Activated CD4-positive, alpha-beta memory T cell treated with anti-CD3 and anti-CD28 coated beads for 36 hours (primary cell): ENCODE results near the gene TUBA4B. TPM values are rescaled to one million over a fixed set of nuclear protein-coding genes. Genes with fewer than 3 reads are reported as not detected.
"Not testable (repeated sequence)": the region's sequence is repeated elsewhere in the genome, so short reads cannot be mapped to it uniquely, and the experiment has no call there.

Experiments used
- CTCF ChIA-PET: fragments of 350-600 bp; sonication (Branson Sonifier 250); formaldehyde crosslinking; loops from one replicate; lab custom pipeline; 2021; ENCODE audit warnings: antibody characterized with exemption, inconsistent platforms; lab: Charles Lee
- POLR2A ChIA-PET: fragments of 350-600 bp; sonication (Branson Sonifier 250); formaldehyde crosslinking; loops from one replicate; lab custom pipeline; 2021; ENCODE audit warnings: antibody characterized with exemption; lab: Charles Lee
- DNase-seq: peaks from one replicate; pipeline ENCODE4 v3.0.0-alpha.2; 2020
- H3K27ac Mint-ChIP-seq: one replicate; pipeline ENCODE4 v1.8.0; 2021; ENCODE audit warnings: mixed read lengths
- H3K27me3 Mint-ChIP-seq: one replicate; pipeline ENCODE4 v1.8.0; 2021; ENCODE audit warnings: mixed read lengths
- H3K36me3 Mint-ChIP-seq: one replicate; pipeline ENCODE4 v1.8.0; 2021; ENCODE audit warnings: mixed read lengths
- H3K4me1 Mint-ChIP-seq: one replicate; pipeline ENCODE4 v1.8.0; 2021; ENCODE audit warnings: low read depth, mixed read lengths
- H3K4me3 Mint-ChIP-seq: one replicate; pipeline ENCODE4 v1.8.0; 2021; ENCODE audit warnings: mild to moderate bottlenecking, mixed read lengths
- H3K9me3 Mint-ChIP-seq: one replicate; pipeline ENCODE4 v1.8.0; 2021; ENCODE audit warnings: mixed read lengths
- intact Hi-C: fragments of 100-400 bp; cut with micrococcal nuclease; formaldehyde crosslinking; loops from one replicate; pipeline ENCODE4 v1.15.1; 2023
- total RNA-seq, 2 experiments: library from RNA; stranded (reverse); gene quantifications; one replicate each; pipeline ENCODE4 v1.2.3, GENCODE V29; 2021

Gene TUBA4B
- total RNA-seq, 2 experiments from 2014 or later, result not detected

DNA sequence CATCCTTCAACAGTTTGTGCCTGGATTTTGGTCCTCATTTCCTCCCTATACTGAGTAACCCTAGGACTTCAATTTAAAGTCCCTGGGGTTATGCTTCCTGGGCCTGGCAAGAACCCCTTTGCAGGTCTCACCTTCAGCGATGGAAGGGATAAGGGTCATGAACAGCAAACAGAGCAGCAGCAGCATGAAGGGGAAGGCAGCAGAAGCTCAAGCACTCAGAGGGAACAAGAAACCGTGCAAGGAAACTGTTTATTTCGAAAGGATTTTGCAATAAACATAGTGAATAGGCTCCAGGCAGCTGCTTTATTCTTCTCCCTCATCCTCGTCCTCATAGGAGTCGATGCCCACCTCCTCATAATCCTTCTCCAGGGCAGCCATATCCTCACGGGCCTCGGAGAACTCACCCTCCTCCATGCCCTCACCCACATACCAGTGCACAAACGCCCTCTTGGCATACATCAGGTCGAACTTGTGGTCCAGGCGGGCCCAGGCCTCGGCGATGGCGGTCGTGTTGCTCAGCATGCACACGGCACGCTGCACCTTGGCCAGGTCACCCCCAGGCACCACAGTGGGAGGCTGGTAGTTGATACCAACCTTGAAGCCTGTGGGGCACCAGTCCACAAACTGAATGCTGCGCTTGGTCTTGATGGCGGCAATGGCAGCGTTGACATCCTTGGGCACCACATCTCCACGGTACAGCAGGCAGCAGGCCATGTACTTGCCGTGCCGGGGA lies 2.8 kb upstream of the TUBA4B start:
- H3K4me3 Mint-ChIP-seq, result peak overlapping the region; percentile 68
- H3K36me3 Mint-ChIP-seq, result peaks cover 60% of the 10 kb centered on the region
- H3K4me1 Mint-ChIP-seq, result peaks cover 74% of the 10 kb centered on the region
- H3K9me3 Mint-ChIP-seq, result no peaks in the 10 kb centered on the region
- no peak for DNase-seq
- H3K27me3 Mint-ChIP-seq, result no peaks in the 10 kb centered on the region
- H3K27ac Mint-ChIP-seq, result peak overlapping the region; percentile 98
- POLR2A ChIA-PET, result interaction anchor here (1.6 to 3.3 kb wide), 5 partner anchors 20 to 44 kb away, joined by 3 to 32 read pairs (median 12); partner anchors contain the start of genes ABCB6, ANKZF1, ATG9A and DNAJB2
- intact Hi-C loops, result loop anchor here (10.0 kb wide), 1 partner anchor 595 kb away; the partner anchor contains the start of genes BCS1L and ZNF142
- CTCF ChIA-PET, result interaction anchor here (1.0 to 6.8 kb wide), 6 partner anchors 28 to 192 kb away, joined by 3 to 51 read pairs (median 7); partner anchors contain the start of gene DNAJB2

DNA sequence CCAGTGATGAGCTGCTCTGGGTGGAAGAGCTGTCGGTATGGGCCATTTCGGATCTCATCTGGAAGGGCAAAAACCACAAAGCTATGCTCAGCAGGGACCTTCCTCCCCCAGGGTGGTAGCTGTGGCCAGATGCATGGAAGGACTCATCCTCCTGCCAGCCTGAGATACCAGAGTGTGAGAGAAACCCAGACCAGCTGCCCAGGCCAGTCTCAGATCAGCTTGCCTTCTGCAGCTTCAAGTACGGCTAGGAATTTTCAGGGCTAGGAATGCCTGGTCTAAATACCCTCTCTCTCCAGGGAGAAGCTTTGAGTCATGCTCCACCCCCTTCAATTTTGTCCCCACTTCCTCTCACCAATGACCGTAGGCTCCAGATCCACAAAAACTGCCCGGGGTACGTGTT lies 1.4 kb upstream of the TUBA4B start:
- Mint-ChIP-seq H3K27me3 (no peaks in the 10 kb centered on the region), H3K4me3 (peak overlapping the region; percentile 86), H3K27ac (peak overlapping the region; percentile 97), H3K4me1 (peaks cover 73% of the 10 kb centered on the region), H3K36me3 (peaks cover 57% of the 10 kb centered on the region), H3K9me3 (no peaks in the 10 kb centered on the region)
- intact Hi-C loops, result loop anchor here (10.0 kb wide), 1 partner anchor 597 kb away; the partner anchor contains the start of genes BCS1L and ZNF142
- CTCF ChIA-PET, result interaction anchor here (0.9 to 8.2 kb wide), 6 partner anchors 11 to 92 kb away, joined by 3 to 95 read pairs (median 4); partner anchors contain the start of gene DNAJB2
- POLR2A ChIA-PET, result interaction anchor here (0.9 to 4.7 kb wide), 6 partner anchors 12 to 75 kb away, joined by 4 to 85 read pairs (median 8); partner anchors contain the start of genes ANKZF1, ATG9A, CNPPD1 and DNAJB2
- no peak for DNase-seq

DNA sequence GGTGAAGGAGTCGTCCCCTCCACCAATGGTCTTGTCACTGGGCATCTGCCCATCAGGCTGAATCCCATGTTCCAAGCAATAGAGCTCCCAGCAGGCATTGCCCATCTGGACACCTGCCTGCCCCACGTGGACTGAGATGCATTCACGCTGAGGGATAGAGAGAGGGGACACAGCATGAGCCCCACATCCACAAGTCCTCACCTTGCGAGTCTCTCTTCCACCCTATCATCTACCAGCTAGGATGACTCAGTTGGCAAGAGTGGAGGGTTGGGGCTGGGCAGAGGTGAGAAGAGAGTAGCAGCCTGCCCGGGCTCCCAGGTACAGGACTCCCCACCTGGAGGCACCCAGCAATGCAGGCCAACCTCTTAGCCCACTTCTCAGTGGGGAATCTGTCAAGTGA lies 959 bp upstream of the TUBA4B start:
- intact Hi-C loops, result loop anchor here (10.0 kb wide), 1 partner anchor 597 kb away; the partner anchor contains the start of genes BCS1L and ZNF142
- Mint-ChIP-seq H3K4me1 (peaks cover 68% of the 10 kb centered on the region), H3K27me3 (no peaks in the 10 kb centered on the region), H3K36me3 (peaks cover 54% of the 10 kb centered on the region), H3K9me3 (no peaks in the 10 kb centered on the region), H3K4me3 (peak overlapping the region; percentile 86), H3K27ac (peak overlapping the region; percentile 97)
- DNase-seq, result peak; percentile 57
- POLR2A ChIA-PET, result interaction anchor here (1.1 to 4.7 kb wide), 6 partner anchors 12 to 76 kb away, joined by 4 to 85 read pairs (median 8); partner anchors contain the start of genes ANKZF1, ATG9A, CNPPD1 and DNAJB2
- CTCF ChIA-PET, result interaction anchor here (0.9 to 8.2 kb wide), 6 partner anchors 10 to 137 kb away, joined by 3 to 95 read pairs (median 4); partner anchors contain the start of gene DNAJB2

DNA sequence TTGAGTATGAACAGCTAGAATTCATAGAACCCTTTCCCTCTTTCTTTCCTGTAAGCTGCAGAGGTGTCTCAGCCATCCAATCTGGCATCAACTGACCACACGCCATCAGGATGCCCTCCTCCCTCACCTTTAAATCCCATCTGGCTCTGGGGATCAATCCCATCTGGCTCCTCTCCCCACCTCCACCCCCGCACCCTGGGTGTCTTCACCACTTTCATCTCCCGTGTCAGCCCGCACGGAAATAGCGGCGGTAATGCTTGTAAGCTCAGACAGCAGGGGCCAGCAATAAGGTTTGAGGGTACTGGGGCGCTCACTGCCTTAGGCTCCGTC lies 508 bp upstream of the TUBA4B start:
- CTCF ChIA-PET, result interaction anchor here (0.5 to 8.2 kb wide), 8 partner anchors 14 to 1085 kb away, joined by 3 to 95 read pairs (median 4); partner anchors contain the start of genes ANKZF1, ATG9A and DNAJB2
- Mint-ChIP-seq H3K4me3 (peak overlapping the region; percentile 86), H3K36me3 (peaks cover 51% of the 10 kb centered on the region), H3K27ac (peak overlapping the region; percentile 97), H3K27me3 (no peaks in the 10 kb centered on the region), H3K9me3 (no peaks in the 10 kb centered on the region), H3K4me1 (peaks cover 64% of the 10 kb centered on the region)
- intact Hi-C loops, result loop anchor here (10.0 kb wide), 1 partner anchor 598 kb away; the partner anchor contains the start of genes BCS1L and ZNF142
- POLR2A ChIA-PET, result interaction anchor here (0.7 to 4.7 kb wide), 11 partner anchors 7 to 848 kb away, joined by 4 to 85 read pairs (median 8); partner anchors contain the start of genes ABCB6, ANKZF1, ATG9A and CNPPD1
- DNase-seq, result no peak

DNA sequence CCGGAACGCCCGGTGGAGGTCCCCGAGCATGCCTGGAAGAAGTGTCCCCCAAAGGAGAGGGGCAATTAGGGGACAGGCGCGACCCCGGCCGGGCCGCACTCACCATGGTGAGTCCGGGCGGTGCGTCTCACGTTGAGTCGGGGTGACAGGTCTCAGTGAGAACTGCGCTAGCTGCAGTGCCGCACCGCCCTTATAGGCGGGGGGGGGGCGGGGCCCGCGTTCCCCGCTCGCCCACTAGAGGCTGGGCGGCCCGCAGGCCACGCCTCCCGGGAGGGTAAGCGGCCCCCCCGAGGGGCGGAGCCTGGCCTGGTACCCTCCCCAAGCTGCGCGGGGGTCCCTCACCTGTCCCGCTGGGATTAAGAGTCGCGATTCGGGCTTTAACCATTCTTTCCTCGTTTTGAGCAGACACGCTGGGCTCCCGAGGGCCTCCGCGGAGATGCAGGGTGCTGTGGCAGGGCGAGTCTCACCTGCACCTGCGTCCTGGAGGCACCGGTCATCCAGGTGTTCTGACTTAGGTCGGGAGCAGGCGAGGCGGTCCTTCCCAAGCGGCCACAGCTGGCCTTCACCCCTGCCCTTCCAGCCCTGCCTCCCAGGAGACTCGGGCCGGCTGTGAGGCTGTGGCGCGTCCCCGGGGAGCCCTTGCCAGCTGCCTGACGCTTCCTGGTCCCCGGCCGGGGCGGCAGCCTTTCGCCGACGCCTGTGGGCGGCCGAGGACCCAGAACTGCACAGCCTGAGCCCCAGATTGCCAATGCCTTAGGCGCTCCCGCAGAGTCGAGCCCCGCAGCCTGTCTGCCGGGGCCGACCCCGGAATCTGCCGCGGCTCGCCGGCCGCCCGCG lies 928 bp downstream of the TUBA4B start, which contains the start of gene TUBA4A:
Gene TUBA4A, minus strand, starts transcription at position 166 of the 837 bp plus-strand sequence. Its CDS starts 60 bp downstream, at position 106.
- Mint-ChIP-seq H3K27me3 (no peaks in the 10 kb centered on the region), H3K36me3 (peaks cover 38% of the 10 kb centered on the region), H3K4me3 (peak within 1 kb of the TSS; percentile 86), H3K4me1 (peaks cover 49% of the 10 kb centered on the region), H3K27ac (peak within 1 kb of the TSS; percentile 97), H3K9me3 (no peaks in the 10 kb centered on the region)
- peak; percentile 92 for DNase-seq
- ChIA-PET CTCF (interaction anchor here (0.9 to 8.2 kb wide), 9 partner anchors 9 to 94 kb away, joined by 3 to 95 read pairs (median 6); partner anchors contain the start of genes ANKZF1, ATG9A, DNAJB2 and GLB1L), POLR2A (interaction anchor here (0.8 to 4.7 kb wide), 15 partner anchors 8 to 356 kb away, joined by 3 to 85 read pairs (median 6); partner anchors contain the start of genes ABCB6, ANKZF1, ATG9A and CNPPD1)
- intact Hi-C loops, result loop anchor here (1.0 to 10.0 kb wide), 10 partner anchors 9 to 599 kb away; partner anchors contain the start of genes ABCB6, ANKZF1, ATG9A and BCS1L

DNA sequence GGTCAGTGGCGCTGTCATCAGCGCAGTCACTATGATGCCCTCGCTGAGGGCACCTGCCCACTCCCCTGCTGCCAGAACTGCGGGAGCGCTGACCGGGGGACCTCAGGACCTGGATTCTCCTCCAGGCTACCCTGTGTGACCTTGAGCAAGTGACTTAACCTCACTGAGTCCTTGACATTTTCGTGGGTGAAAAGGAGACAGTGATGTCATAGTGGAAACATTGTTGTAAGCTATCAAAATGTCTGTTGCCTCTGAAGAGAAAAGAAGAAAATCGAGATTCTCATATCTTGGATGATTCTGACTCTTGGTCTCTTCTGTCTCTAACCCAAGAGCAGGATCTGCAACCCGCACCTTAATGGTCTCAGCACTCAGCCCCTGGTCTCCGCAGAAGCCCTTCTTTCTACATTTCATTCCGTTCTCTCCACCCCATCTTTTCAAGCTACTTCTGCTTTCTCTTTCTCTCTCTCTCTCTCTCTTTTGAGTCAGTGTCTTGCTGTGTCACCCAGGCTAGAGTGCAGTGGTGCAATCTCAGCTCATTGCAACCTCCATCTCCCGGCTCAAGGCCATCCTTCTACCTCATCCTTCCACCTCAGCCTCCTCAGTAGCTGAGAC lies 1.7 kb downstream of the TUBA4B start:
- intact Hi-C loops, result loop anchor here (1.0 to 10.0 kb wide), 5 partner anchors 25 to 600 kb away; partner anchors contain the start of genes ANKZF1, ATG9A, BCS1L and RETREG2
- H3K4me3 Mint-ChIP-seq, result peak overlapping the region; percentile 86
- H3K27me3 Mint-ChIP-seq, result no peaks in the 10 kb centered on the region
- H3K9me3 Mint-ChIP-seq, result no peaks in the 10 kb centered on the region
- H3K36me3 Mint-ChIP-seq, result peaks cover 32% of the 10 kb centered on the region
- H3K4me1 Mint-ChIP-seq, result peaks cover 42% of the 10 kb centered on the region
- CTCF ChIA-PET, result interaction anchor here (0.8 to 8.2 kb wide), 10 partner anchors 9 to 95 kb away, joined by 3 to 95 read pairs (median 5); partner anchors contain the start of genes ANKZF1, ATG9A, DNAJB2 and GLB1L
- POLR2A ChIA-PET, result interaction anchor here (0.8 to 4.7 kb wide), 13 partner anchors 9 to 358 kb away, joined by 3 to 85 read pairs (median 5); partner anchors contain the start of genes ABCB6, ANKZF1, ATG9A and CNPPD1
- peak overlapping the region; percentile 97 for H3K27ac Mint-ChIP-seq
- DNase-seq, result peak; percentile 68

DNA sequence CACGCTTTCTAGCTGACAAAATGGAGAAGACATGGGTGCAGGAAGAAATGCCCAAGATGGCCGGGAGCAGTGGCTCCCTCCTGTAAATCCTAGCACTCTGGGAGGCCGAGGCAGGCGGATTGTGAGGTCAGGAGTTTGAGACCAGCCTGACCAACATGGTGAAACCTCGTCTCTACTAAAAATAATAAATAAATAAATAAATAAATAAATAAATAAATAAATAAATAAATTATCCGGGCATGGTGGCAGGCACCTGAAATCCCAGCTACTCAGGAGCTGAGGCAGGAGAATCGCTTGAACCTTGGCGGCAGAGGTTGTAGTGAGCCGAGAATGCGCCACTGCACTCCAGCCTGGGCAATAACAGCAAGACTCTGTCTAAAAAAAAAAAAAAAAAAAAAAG lies 5.9 kb downstream of the TUBA4B start:
- not testable (repeated sequence) for H3K36me3 Mint-ChIP-seq, DNase-seq, H3K27me3 Mint-ChIP-seq, H3K9me3 Mint-ChIP-seq, H3K4me3 Mint-ChIP-seq, H3K27ac Mint-ChIP-seq
- intact Hi-C loops, result loop anchor here (10.0 kb wide), 1 partner anchor 604 kb away; the partner anchor contains the start of genes BCS1L and ZNF142
- ChIA-PET CTCF (interaction anchor here (1.0 to 8.2 kb wide), 3 partner anchors 20 to 36 kb away, joined by 3 to 95 read pairs (median 14); partner anchors contain the start of gene DNAJB2), POLR2A (interaction anchor here (1.1 kb wide), 1 partner anchor 14 kb away, joined by 3 read pairs; the partner anchor contains the start of genes GLB1L and STK16)
- H3K4me1 Mint-ChIP-seq, result peaks cover 13% of the 10 kb centered on the region

DNA sequence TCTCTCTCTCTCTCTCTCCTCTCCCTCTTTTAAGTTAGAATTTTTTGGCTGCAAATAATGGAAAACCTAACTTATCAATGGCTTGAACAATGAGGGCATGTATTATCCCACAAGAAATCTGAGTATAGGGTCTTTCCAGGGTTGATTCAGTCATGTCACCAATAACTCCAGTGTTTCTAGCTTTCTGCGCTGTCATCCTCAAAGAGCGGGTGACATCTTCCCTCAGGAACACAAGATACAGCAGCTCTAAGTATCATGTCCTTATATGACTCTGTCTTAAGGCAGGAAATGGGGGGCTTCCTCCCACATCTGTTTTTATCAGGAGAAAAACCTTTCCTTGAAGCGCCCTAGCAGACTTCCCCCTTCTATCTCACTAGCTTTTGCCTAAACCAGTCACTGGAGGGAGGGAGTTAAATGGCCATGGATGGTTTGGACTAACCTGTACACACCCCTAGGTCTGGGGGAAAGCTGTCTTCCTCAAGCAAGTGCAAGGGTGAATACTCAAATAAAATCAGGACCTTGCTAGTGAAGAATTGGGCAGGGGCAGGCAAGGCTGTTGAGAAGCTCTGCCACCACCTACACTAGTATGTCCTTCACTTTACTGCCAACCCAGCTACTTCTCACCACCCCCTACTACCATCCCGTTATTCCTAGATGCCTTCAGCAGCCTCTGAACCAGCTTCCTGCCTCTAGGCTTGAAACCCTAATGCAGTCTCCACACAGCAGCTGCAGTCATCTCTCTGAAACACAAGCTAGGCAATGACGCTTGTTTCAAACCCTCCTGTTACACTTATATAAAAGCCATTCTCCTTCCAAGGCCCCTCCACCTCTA lies 8.2 kb downstream of the TUBA4B start:
- Mint-ChIP-seq H3K27ac (no peak overlapping the region), H3K4me1 (no peaks in the 10 kb centered on the region), H3K36me3 (no peaks in the 10 kb centered on the region), H3K27me3 (peaks cover 1% of the 10 kb centered on the region), H3K9me3 (no peaks in the 10 kb centered on the region), H3K4me3 (no peak overlapping the region)
- ChIA-PET POLR2A (no interaction called here), CTCF (interaction anchor here (1.1 to 4.8 kb wide), 4 partner anchors 10 to 34 kb away, joined by 3 to 28 read pairs (median 13); partner anchors contain the start of gene DNAJB2)
- intact Hi-C loops, result no loop called here
- DNase-seq, result no peak

DNA sequence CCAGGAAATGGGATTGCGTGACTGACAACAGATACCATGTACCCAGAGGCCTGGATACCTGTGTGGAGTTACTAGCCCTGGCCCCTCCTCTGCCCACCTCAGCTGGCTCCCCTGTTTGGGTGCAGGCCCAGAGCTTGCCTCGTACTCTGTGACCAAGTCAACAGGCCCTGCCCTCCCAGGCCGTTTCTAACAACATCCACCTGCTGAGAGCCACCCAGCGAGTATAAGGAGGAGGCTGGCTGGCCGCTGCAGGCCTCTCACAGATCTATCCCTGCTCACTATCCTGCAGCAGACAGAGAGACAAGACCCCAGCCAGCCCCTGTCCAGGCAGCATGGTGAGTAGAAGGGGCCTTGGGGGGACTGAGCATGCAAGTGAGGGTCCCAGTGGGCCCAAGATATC lies 13.2 kb downstream of the TUBA4B start:
- intact Hi-C loops, result no loop called here

More for the DNA sequence above, 13.2 kb downstream of the TUBA4B start:
- DNase-seq, result no peak
- no peaks in the 10 kb centered on the region for H3K9me3 Mint-ChIP-seq
- H3K27me3 Mint-ChIP-seq, result peaks cover 1% of the 10 kb centered on the region
- H3K4me3 Mint-ChIP-seq, result no peak overlapping the region
- H3K4me1 Mint-ChIP-seq, result no peaks in the 10 kb centered on the region
- H3K36me3 Mint-ChIP-seq, result no peaks in the 10 kb centered on the region
- POLR2A ChIA-PET, result interaction anchor here (1.9 kb wide), 1 partner anchor 12 kb away, joined by 6 read pairs; the partner anchor contains the start of gene TUBA4A
- no peak overlapping the region for H3K27ac Mint-ChIP-seq
- CTCF ChIA-PET, result interaction anchor here (0.9 to 1.3 kb wide), 2 partner anchors 12 to 33 kb away, joined by 4 read pairs; no protein-coding TSS in a partner anchor
